DND-41 (cell line): ENCODE data around the gene CEBPE.

Source experiments
- CTCF ChIP-seq: IDR thresholded peaks from 2 replicates; pipeline ENCODE4 v1.5.1; 2012; ENCODE audit warnings: borderline replicate concordance, low read length, moderate library complexity, mild to moderate bottlenecking; ENCODE audit not compliant: poor library complexity, severe bottlenecking; ENCODE audit errors: extremely low read depth
- EZH2 ChIP-seq: IDR thresholded peaks from 3 replicates; pipeline ENCODE4 v1.6.1; 2012; ENCODE audit warnings: borderline replicate concordance, low read depth, mild to moderate bottlenecking, moderate library complexity, low read length, inconsistent platforms; ENCODE audit not compliant: severe bottlenecking

- TF ChIP-seq CTCF (no peak), EZH2 (no peak)
Measured at GRCh38 chr14:23162800-23163199, 43.7 kb upstream of the CEBPE start.
